H1 (cell line): Measurements from ENCODE around the gene FLNC. TPM values are rescaled to one million over a fixed set of nuclear protein-coding genes. Genes with fewer than 3 reads are reported as not detected.

Experiments used
- CTCF ChIA-PET: fragments of 300-600 bp; sonication (Branson Sonifier 250); formaldehyde crosslinking; loops from one replicate; lab custom pipeline; 2021; ENCODE audit not compliant: partially characterized antibody; lab: Charles Lee
- POLR2A ChIA-PET: fragments of 300-600 bp; sonication (Branson Sonifier 250); formaldehyde crosslinking; loops from one replicate; lab custom pipeline; 2021; ENCODE audit warnings: inconsistent platforms; ENCODE audit not compliant: partially characterized antibody; lab: Charles Lee
- DNase-seq, 2 experiments: peaks; one replicate each; pipeline versions ENCODE4 v3.0.0 to v3.0.0-alpha.2; 2010 to 2022; ENCODE audit warnings: low spot score in 2 of 2, low read depth in 1 of 2, mixed read lengths in 1 of 2
- FAIRE-seq: peaks from 2 replicates; lab custom pipeline; 2011; peaks lifted over from hg19 to GRCh38; lab: Jason Lieb, UNC
- H2AFZ ChIP-seq: 2 replicates; pipeline ENCODE4 v1.8.1; 2012; ENCODE audit warnings: low read length, inconsistent platforms
- H2AK5ac ChIP-seq: 2 replicates; pipeline ENCODE4 v1.6.1; 2013; ENCODE audit warnings: low read depth, low read length
- H2BK120ac ChIP-seq: replicated peaks from 2 replicates; pipeline ENCODE3; 2013; ENCODE audit warnings: low read depth, low read length, inconsistent platforms
- H2BK12ac ChIP-seq: 2 replicates; pipeline ENCODE4 v1.6.1; 2013; ENCODE audit warnings: low read depth, low read length
- H2BK15ac ChIP-seq: 2 replicates; pipeline ENCODE4 v1.6.1; 2013; ENCODE audit warnings: low read length
- H2BK20ac ChIP-seq: 2 replicates; pipeline ENCODE4 v1.6.1; 2013; ENCODE audit warnings: low read length
- H2BK5ac ChIP-seq: 2 replicates; pipeline ENCODE4 v1.6.1; 2013; ENCODE audit warnings: low read depth, low read length
- H3K14ac ChIP-seq: 2 replicates; pipeline ENCODE4 v1.6.1; 2013; ENCODE audit warnings: inconsistent platforms; ENCODE audit not compliant: insufficient read length
- H3K18ac ChIP-seq: 2 replicates; pipeline ENCODE4 v1.6.1; 2013; ENCODE audit warnings: low read length; ENCODE audit errors: extremely low read depth
- H3K23ac ChIP-seq: 2 replicates; pipeline ENCODE4 v1.6.1; 2013; ENCODE audit warnings: inconsistent platforms; ENCODE audit not compliant: insufficient read length
- H3K23me2 ChIP-seq: 2 replicates; pipeline ENCODE4 v1.6.1; 2013; ENCODE audit warnings: low read depth, low read length
- H3K27ac ChIP-seq: 2 replicates; pipeline ENCODE4 v1.6.1; 2011; ENCODE audit warnings: low read depth, low read length, inconsistent platforms
- H3K27me3 ChIP-seq, 4 experiments: replicated peaks in 1 of 4; 1 replicate in 1 of 4; 2 replicates in 3 of 4; pipeline versions ENCODE4 v1.6.1 to v1.8.1; 2011 to 2013; ENCODE audit warnings: low read length in 3 of 4, mild to moderate bottlenecking in 3 of 4, inconsistent platforms in 2 of 4, mixed read lengths in 2 of 4, moderate library complexity in 1 of 4; ENCODE audit not compliant: control insufficient read depth in 3 of 4, insufficient read depth in 3 of 4; ENCODE audit errors: extremely low read depth in 1 of 4
- H3K36me3 ChIP-seq, 4 experiments: 2 replicates each; pipeline versions ENCODE4 v1.6.1 to v1.8.1; 2011 to 2013; ENCODE audit warnings: mild to moderate bottlenecking in 4 of 4, low read length in 3 of 4, moderate library complexity in 2 of 4, control low read depth in 1 of 4, inconsistent platforms in 1 of 4; ENCODE audit not compliant: insufficient read depth in 4 of 4, control insufficient read depth in 2 of 4
- H3K4ac ChIP-seq: replicated peaks from 2 replicates; pipeline ENCODE3; 2013; ENCODE audit warnings: low read length, low read depth, mixed read lengths, inconsistent platforms; ENCODE audit not compliant: insufficient read length
- H3K4me1 ChIP-seq, 4 experiments: replicated peaks in 1 of 4; 1 replicate in 1 of 4; 2 replicates in 3 of 4; pipeline versions ENCODE4 v1.6.1 to v1.8.1; 2011 to 2013; ENCODE audit warnings: low read length in 3 of 4, inconsistent platforms in 2 of 4, mixed read lengths in 1 of 4; ENCODE audit not compliant: insufficient read depth in 4 of 4, control insufficient read depth in 3 of 4
- H3K4me2 ChIP-seq, 2 experiments: 2 replicates each; pipeline versions ENCODE4 v1.6.1 to v1.8.1; 2011 to 2013; ENCODE audit warnings: low read depth in 2 of 2, low read length in 2 of 2, control low read depth in 1 of 2, inconsistent platforms in 1 of 2, mild to moderate bottlenecking in 1 of 2; ENCODE audit not compliant: insufficient read depth in 1 of 2
- H3K4me3 ChIP-seq, 4 experiments: fragments of 200-600, 300-600 bp in 1 of 4; sonication (generic), shearing (Covaris generic), sonication (Bioruptor Twin) in 1 of 4; 2 replicates each; pipeline versions ENCODE4 v1.5.1 to v1.8.1; 2011 to 2016; ENCODE audit warnings: low read length in 4 of 4, low read depth in 3 of 4, control low read depth in 2 of 4, inconsistent platforms in 2 of 4, mild to moderate bottlenecking in 2 of 4, mixed read lengths in 1 of 4, moderate library complexity in 1 of 4; ENCODE audit not compliant: insufficient read depth in 2 of 4; ENCODE audit errors: extremely low read depth in 1 of 4
- H3K56ac ChIP-seq: replicated peaks from 2 replicates; pipeline ENCODE3; 2013; ENCODE audit warnings: low read depth, mild to moderate bottlenecking, mixed read lengths, low read length, inconsistent platforms; ENCODE audit not compliant: insufficient read length
- H3K79me1 ChIP-seq: 2 replicates; pipeline ENCODE4 v1.6.1; 2013; ENCODE audit warnings: low read depth, low read length, control low read depth
- H3K79me2 ChIP-seq, 2 experiments: 2 replicates each; pipeline versions ENCODE4 v1.6.1 to v1.8.1; 2012 to 2013; ENCODE audit warnings: low read length in 2 of 2, mild to moderate bottlenecking in 2 of 2, inconsistent platforms in 1 of 2; ENCODE audit not compliant: insufficient read depth in 2 of 2, control insufficient read depth in 1 of 2
- H3K9ac ChIP-seq, 4 experiments: replicated peaks in 1 of 4; 1 replicate in 1 of 4; 2 replicates in 3 of 4; pipeline versions ENCODE4 v1.6.1 to v1.8.1; 2011 to 2013; ENCODE audit warnings: low read depth in 3 of 4, low read length in 3 of 4, control low read depth in 2 of 4, mild to moderate bottlenecking in 2 of 4, moderate library complexity in 2 of 4, inconsistent platforms in 1 of 4; ENCODE audit errors: extremely low read depth in 1 of 4
- H3K9me3 ChIP-seq, 2 experiments: 2 replicates each; pipeline versions ENCODE4 v1.6.1 to v1.8.1; 2012 to 2013; ENCODE audit warnings: mild to moderate bottlenecking in 2 of 2, moderate library complexity in 2 of 2, control low read depth in 1 of 2, inconsistent platforms in 1 of 2, low read depth in 1 of 2, low read length in 1 of 2, mixed read lengths in 1 of 2; ENCODE audit not compliant: insufficient read depth in 2 of 2
- H4K20me1 ChIP-seq, 2 experiments: replicated peaks in 1 of 2; 2 replicates each; pipeline versions ENCODE3 to v1.8.1; 2011 to 2013; ENCODE audit warnings: inconsistent platforms in 2 of 2, low read length in 2 of 2, mild to moderate bottlenecking in 1 of 2; ENCODE audit not compliant: insufficient read depth in 2 of 2, control insufficient read depth in 1 of 2
- H4K5ac ChIP-seq: 2 replicates; pipeline ENCODE4 v1.6.1; 2013; ENCODE audit warnings: low read length, low read depth, mixed read lengths, inconsistent platforms; ENCODE audit not compliant: insufficient read length
- H4K8ac ChIP-seq: 2 replicates; pipeline ENCODE4 v1.8.0; 2013; ENCODE audit warnings: mild to moderate bottlenecking, moderate library complexity, low read length, inconsistent platforms; ENCODE audit not compliant: insufficient read depth; ENCODE audit errors: extremely low read depth
- H4K91ac ChIP-seq: replicated peaks from 2 replicates; pipeline ENCODE3; 2013; ENCODE audit warnings: low read length, mixed read lengths, inconsistent platforms; ENCODE audit not compliant: insufficient read length
- JUND ChIP-seq: IDR thresholded peaks from 2 replicates; pipeline ENCODE4 v1.6.1; 2011; ENCODE audit warnings: mild to moderate bottlenecking, improper control_type of control experiment, low read length
- MAX ChIP-seq: IDR thresholded peaks from 2 replicates; pipeline ENCODE4 v1.6.1; 2012; ENCODE audit warnings: inconsistent platforms
- WGBS, 2 experiments: shearing (Covaris generic) in 1 of 2; methylation state at CpG; one replicate each; pipeline versions ENCODE4 v1.1.6 to v1.1.7; 2013 to 2015; ENCODE audit warnings: low lambda C conversion rate in 2 of 2, mixed read lengths in 2 of 2, inconsistent platforms in 1 of 2, low coverage in 1 of 2, missing lambda C conversion rate in 1 of 2; ENCODE audit not compliant: insufficient replicate concordance in 2 of 2, insufficient coverage in 1 of 2, insufficient read length in 1 of 2; ENCODE audit errors: extremely low coverage in 1 of 2, missing lambda C conversion rate in 1 of 2; 5-methylcytosine and 5-hydroxymethylcytosine counted together
- polyA plus RNA-seq, 7 experiments: library from polyadenylated mRNA; depleted of rRNA in 3 of 7; stranded (reverse) in 5 of 7; unstranded in 2 of 7; fragments of >200 nt in 5 of 7; fragments of 200-250 nt in 2 of 7; gene quantifications; 1 replicate in 5 of 7; 2 replicates in 1 of 7; 4 replicates in 1 of 7; pipeline versions ENCODE4 v1.2.1 to v1.2.3, GENCODE V29; 2011 to 2013; ENCODE audit warnings: missing spikeins in 2 of 7, mixed read lengths in 2 of 7
- total RNA-seq: library from RNA; stranded (reverse); fragmentation: NEBNext Ultra II Directional; extraction: Animal tissue kit (Norgen Biotek cat#: 25700); gene quantifications from 2 replicates; pipeline ENCODE4 v1.2.1, GENCODE V29; 2021

Gene FLNC
- total and polyA plus RNA-seq, 2 of the 8 experiments (the other 6 are each of a cell fraction or from before 2014, with no cell fraction given), result 1.9 to 10.7 TPM

DNA sequence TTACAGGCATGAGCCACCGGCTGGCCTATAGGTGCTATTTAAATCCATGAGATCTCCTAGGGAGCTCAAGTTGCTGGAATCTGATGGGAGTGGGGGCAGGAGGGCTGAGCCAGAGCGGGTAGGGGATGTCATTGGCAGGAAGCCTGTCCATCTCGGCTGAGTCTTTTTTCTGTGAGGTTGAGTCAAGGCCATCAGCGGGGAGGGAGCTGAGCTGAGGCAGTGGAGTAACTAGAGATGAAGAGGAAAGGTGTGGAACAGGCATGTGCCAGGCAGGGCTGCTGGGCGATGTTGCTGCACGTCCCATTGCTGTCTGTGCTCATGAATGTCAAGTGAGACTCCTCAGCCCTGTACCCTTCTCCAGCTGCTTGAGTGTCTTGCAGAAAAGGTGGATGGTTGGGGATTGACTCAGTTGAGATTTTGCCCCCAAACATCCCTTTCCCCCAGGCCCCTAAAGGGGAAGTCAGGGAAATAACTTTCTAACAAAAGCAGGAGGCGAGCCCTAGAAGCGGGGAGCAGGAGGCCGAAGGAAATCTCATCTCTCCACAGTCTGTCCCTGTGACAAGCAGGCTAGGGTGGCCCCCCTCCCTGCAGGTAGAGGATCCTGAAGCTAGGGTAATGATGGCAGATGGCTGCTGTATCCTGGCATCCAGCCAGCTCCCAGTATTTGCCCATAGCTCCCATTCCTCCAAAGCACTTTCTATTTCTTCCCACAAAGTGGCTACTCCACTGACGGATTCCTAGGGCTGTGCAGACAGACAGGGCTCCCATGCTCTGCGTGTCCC lies 37.8 kb downstream of the FLNC start:
- Histone ChIP-seq H3K56ac (no peak overlapping the region), H2BK12ac (no peak overlapping the region), H2AFZ (no peak overlapping the region), H3K36me3 (no peaks in the 10 kb centered on the region), H3K27ac (no peak overlapping the region), H2AK5ac (no peak overlapping the region), H4K8ac (no peak overlapping the region), H3K9me3 (no peaks in the 10 kb centered on the region), H3K79me2 (no peaks in the 10 kb centered on the region), H4K20me1 (peaks cover 3 to 20% of the 10 kb centered on the region in 2 experiments), H3K4ac (no peak overlapping the region), H3K23me2 (peaks cover 14% of the 10 kb centered on the region), H3K4me1 (peaks cover 0 to 21% (median 12%) of the 10 kb centered on the region in 4 experiments; a peak in 6 of 7 replicates), H4K5ac (no peak overlapping the region), H2BK5ac (no peak overlapping the region), H3K27me3 (peaks cover 5 to 42% (median 36%) of the 10 kb centered on the region in 4 experiments), H2BK120ac (no peak overlapping the region), H2BK20ac (no peak overlapping the region), H3K79me1 (no peaks in the 10 kb centered on the region; the same call in 1 of the 2 replicates), H3K23ac (no peak overlapping the region), H3K4me2 (peak overlapping the region; percentile 82 to 87), H3K4me3 (peak overlapping the region in 1 of 4 experiments; percentile 73; a peak in 2 of 8 replicates), H3K18ac (no peak overlapping the region), H4K91ac (no peak overlapping the region), H2BK15ac (no peak overlapping the region), H3K9ac (no peak overlapping the region), H3K14ac (no peak overlapping the region)
- FAIRE-seq, result no peak
- 54% methylated on average over 11 of the region's 11 CpGs; no CpG with 5 or more reads in 1 of the 2 experiments for WGBS, 2 experiments
- ChIA-PET POLR2A (interaction anchor here (0.6 to 4.5 kb wide), 11 partner anchors 8 to 409 kb away, joined by 3 to 27 read pairs (median 4); partner anchors contain the start of gene KCP), CTCF (interaction anchor here (0.7 to 10.2 kb wide), 12 partner anchors 8 to 407 kb away, joined by 3 to 148 read pairs (median 4); no protein-coding TSS in a partner anchor)
- DNase-seq, result no peak
- TF ChIP-seq MAX (peak; percentile 32; the same call in 1 of the 2 replicates), JUND (no peak)
